HG03095 (cell line): Measurements from ENCODE around the gene ADNP2.

Experiments used
- ATAC-seq: cut with Tn5 transposase; IDR thresholded peaks from one replicate; pipeline ENCODE4 v1.9.1; 2021; ENCODE audit warnings: moderate library complexity; ENCODE audit not compliant: unreplicated experiment

Gene ADNP2

DNA sequence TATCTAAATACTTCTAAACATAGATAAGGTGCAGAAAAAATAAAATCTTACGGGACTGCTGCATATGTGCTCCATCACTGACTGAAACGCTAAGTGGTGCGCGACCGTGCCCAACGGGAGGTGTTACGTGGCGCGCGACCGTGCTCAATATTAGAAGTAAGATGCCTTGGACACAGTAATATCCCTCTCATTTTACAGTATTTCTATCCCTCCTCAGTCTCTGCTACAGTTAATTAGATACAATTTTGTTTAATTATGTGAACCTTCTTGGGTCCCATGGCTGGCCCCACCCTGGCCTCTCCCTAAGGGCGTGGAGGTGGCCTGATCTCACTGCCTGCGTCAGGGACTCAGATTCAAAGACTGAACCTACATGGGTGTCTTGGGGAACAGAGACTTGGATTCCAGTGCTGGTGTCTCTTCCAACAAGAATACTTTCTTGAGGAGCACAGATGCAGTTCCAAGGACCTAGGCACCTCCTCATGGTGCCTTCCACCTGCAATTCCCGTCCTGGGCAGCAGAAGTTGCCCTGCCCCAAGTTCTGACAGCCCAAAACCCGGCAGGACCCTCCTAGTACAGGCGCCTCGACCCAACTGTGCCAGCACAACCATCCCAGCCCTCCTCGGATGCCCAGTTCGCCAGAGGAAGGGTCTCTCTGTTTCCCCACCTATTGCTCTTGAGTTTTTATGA lies 79.0 kb downstream of the ADNP2 start:
- ATAC-seq: no peak

GRCh38 chr18:80188643-80189530 lies 79.8 kb downstream of the ADNP2 start:
- no peak for ATAC-seq

- no peak for ATAC-seq
Measured at GRCh38 chr18:80189531-80189865, 80.4 kb downstream of the ADNP2 start.
